ENCODE results near the gene SPACA7.

Gene SPACA7

GRCh38 chr13:112376050-112376681 lies at the start of gene SPACA7:
TSS of gene SPACA7 (plus strand) at chr13:112376355. CDS start at chr13:112376386, 31 bp downstream.
- peak; percentile 43 for DNase-seq

- no peak for DNase-seq
These were observed 49.3 kb upstream of the SPACA7 start for GRCh38 chr13:112326821-112327370.

DNA sequence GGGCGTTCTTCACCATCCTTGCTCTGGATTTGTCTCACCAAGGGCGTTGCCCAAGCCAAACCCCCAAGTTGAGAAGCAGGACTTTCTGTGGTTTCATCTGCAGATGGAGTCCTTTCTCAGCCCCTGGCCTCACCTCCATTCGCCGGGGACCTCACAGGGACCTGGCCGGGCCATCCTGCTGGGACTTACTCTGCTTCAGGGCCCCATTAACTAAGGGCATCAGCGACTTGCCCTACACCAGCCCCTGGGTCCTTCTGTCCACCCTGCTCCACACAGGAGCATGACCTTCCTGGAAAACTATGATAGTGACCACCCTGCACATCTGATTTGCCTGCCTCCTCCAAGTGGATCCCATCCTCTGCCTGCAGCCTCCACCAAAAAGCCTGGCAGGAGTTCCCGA lies 47.2 kb upstream of the SPACA7 start:
- no peak for DNase-seq

GRCh38 chr13:112329376-112329775 lies 46.8 kb upstream of the SPACA7 start:
- no peak for DNase-seq

DNA sequence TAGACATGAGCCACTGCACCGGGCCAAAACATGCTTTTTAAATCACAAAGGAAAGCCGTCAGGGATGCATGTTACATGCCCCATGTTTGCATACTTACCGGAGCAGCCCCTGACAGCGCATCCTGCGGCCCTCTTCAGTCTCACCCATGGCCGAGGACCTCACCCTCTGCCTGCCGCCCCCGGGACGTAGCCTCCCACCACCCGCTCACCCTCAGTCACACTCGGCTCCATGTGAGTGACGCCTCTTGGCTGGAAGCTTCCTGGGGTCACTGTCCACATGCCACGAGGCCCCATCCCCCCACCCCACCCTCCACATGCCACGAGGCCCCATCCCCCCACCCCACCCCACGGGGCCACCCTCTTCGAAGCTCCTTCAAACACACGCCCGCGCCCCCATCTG lies 46.1 kb upstream of the SPACA7 start:
- DNase-seq, result no peak

- no peak for DNase-seq
These were observed 45.4 kb upstream of the SPACA7 start for GRCh38 chr13:112330479-112331381.

DNA sequence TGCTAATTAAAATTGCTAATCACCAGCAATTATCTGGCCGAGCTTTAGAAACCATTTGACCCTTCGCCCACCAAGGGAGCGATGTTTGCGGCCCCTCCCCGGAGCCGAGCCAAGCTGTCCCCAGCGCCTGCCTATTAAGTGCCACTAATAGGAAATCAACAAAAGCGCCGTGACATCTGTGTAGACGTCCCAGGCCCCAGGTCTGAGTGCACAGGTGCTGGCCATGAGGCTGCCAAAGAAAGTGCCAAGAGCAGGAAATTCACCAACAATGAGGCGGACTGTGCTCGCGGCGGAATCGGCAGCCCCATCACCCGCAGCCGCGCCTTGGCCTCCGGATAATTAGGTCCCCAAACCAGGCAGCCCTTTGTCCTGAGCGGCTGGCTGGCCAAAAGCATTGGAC lies 44.5 kb upstream of the SPACA7 start:
- DNase-seq, result peak; percentile 34

GRCh38 chr13:112332727-112333126 lies 43.4 kb upstream of the SPACA7 start:
- DNase-seq, result no peak

DNA sequence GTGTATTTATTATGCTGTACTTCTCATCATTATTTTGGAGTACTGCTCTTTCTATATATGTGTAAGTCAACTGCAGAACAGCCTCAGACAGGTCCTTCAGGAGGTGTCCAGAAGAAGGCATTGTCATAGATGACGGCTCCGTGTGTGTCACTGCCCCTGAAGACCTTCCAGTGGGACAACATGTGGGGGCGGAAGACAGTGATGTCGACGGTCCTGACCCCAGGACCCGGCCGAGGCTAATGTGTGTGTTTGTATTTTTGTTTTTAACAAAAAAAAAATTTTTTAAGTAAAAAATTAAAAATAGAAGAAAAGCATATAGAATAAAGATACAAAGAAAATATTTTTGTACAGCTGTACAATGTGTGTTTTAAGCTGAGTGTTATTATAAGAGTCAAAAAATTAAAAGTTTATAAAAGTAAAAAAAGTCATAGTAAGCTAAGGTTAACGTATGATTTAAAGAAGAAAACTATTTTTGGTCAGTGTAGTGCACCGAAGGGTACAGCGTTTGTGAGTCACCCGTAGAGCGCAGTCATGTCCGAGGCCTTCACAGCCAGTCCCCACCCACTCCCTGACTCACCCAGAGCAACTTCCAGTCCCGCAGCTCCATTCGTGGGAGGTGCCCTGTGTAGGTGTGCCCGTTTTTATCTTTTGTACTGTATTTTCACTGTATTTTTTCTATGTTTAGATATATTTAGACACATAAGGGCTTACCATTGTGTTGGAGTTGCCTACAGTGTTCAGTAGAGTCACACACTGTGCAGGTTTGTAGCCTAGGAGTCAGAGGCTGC lies 42.2 kb upstream of the SPACA7 start:
- DNase-seq, result no peak

DNA sequence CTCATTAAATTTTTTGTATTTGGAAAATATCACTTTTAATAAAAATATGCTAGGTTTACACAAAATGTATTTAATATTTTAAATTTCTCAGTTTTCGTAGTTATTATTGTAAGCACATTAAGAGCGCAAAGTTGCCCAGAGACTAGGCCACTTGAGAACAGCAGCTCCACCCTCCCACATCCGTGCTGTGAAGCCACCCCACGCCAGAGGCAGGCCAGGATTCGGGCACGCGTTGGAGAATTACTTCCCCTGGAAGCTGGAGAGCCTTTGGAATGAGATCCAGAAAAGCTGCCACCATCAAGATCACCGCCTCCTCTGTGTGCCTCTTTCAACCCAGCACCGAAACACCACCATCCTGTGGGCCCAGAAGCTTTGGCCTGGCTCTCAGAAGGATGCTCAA lies 41.0 kb upstream of the SPACA7 start:
- no peak for DNase-seq

GRCh38 chr13:112341446-112341845 lies 34.7 kb upstream of the SPACA7 start:
- DNase-seq, result no peak

GRCh38 chr13:112341976-112342735 lies 34.0 kb upstream of the SPACA7 start:
- DNase-seq, result no peak

DNA sequence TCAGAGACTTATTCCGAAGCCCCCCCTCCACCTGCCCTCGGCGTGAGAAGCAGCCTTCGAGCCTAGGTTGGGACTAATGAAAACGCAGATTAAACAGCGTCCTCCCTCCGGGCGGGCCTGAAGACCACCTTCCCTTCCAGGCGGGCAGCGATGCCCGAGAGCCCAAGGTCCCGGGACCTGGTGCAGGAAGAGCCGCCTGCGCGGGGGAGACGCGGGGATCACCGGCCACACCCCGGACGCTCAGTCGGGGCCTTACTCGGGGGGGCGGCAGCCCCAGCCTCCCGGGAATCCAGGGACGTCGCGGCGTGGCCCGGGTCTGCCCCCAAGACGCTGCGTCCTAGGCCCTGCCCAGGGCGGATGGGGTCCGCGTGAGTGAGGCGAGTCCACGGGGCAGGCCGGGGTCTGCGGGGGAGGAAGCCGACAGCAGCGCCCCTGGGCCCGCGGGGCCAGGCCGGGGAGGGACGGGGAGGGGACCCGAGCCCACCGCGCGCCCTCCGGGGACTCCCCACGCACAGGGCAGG lies 33.3 kb upstream of the SPACA7 start:
- DNase-seq, result no peak

GRCh38 chr13:112343591-112343990 lies 32.6 kb upstream of the SPACA7 start:
- DNase-seq, result no peak

DNA sequence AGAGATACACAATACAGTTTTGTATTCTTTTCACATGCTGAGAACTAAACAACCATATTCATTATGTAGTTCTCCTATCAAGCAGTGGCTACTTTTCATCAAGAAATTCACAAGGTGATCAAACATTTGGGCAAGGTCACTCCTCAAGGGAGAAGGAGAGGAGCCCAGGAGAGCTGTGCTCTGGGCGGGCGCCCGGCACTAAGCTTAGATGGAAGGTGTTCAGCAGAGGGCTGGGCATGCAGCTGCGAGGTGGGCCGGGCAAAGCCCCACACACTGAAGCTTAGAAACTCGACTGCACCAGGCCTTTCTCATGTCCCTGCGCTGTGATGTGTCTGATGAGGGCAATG lies 30.4 kb upstream of the SPACA7 start:
- DNase-seq, result peak; percentile 67

DNA sequence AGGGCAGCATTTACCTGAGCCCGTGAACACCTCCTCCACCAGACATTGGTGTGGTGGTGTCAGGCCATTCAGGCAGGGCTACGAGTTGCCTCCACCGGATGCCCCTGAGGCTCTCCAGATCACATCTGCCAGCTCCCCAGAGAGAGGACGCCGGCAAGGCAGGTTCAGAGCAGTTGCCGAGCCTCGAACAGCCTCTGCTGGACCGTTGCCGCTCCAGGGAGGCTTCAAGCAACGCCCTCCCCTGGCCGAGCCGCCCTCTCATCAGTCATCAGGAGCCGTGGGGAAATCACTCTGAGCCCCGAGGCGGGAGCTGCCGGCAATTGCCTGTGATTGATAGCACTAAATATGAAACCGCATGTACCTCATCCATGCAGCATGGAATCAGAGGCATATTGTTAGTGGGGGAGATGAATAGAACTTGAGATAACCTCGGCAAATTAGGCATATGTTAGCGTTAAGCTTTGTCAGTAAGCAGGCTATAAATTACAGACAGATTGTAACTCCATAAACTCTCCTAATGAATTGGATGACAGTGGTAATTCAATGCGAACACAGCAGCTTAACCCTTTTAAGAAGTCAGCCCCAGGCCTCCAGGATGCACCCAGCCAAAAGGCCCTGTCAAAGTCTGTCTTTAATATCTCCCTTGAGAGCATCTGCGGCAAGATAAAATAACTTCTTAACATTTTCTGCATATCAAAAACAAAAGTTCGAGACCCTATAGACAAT lies 29.8 kb upstream of the SPACA7 start:
- DNase-seq, result peak; percentile 95

- DNase-seq, result no peak
These were observed 29.3 kb upstream of the SPACA7 start for GRCh38 chr13:112346899-112347229.

DNA sequence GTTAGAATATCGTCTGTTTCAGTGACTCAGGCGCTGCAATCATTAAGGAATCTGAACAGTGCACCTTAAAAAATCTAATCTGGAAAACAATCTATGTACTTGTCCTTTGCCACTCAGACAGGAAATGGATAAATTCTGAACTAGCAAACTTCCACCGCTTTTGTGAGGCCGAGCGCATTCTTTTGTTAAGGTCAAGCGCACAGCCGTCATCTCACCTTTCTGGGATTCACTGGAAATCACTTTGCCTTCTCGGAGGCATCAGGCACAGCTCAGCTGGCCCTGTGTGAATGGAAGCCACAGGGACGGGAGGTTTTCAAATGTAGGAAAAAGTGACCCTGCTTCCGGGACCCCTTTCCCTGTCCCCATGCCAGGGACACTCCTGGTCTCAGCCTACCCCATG lies 28.2 kb upstream of the SPACA7 start:
- DNase-seq, result no peak

DNA sequence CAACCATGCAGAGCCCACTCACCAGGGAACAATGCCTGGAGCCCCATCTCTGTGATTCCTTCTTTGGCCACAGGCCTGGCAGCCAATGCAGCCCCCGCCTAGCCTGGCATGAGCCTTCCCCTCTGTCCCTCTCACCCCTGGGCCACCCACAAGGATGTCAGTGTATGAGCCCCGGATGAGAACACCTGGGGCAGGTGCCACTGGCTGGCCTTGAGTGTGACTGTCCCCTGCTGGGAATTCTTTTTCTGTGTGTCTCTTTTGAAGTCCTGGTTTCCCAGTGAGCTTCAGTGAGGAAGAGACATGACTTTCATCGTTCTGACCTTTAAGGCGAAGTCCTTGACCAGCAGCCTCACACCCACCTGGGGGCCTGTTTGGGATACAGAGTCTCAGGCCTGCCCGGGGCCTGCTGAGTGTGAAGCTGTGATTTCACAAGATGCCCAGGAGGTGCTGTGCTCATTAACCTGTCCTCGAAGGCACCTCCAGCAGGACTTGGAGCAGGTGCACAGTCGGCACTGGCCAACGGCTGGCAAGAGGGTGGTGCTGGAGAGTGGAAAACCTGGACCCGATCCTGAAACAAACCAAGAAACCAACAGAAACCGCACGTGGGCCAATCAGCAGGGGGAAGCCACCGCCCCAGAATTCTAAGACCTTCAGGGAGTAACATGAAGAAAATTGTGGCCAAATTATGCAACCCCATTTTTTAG lies 27.4 kb upstream of the SPACA7 start:
- DNase-seq, result no peak

- no peak for DNase-seq
These were observed 26.5 kb upstream of the SPACA7 start for GRCh38 chr13:112349681-112350080.

- peak; percentile 98 for DNase-seq
These were observed 25.9 kb upstream of the SPACA7 start for GRCh38 chr13:112350300-112350699.

All from DMS79 treated with DMSO at 0.1 percent for 48 hours (cell line).